GM06990 (cell line): ENCODE data around the gene LAMA5.

Experiments
- DNase-seq: peaks from one replicate; pipeline ENCODE4 v3.0.0-alpha.2; 2011; ENCODE audit not compliant: insufficient read length; ENCODE audit errors: extremely low read depth
- H3K27me3 ChIP-seq: replicated peaks from 2 replicates; pipeline ENCODE4 v1.6.0; 2011; ENCODE audit warnings: low read length; ENCODE audit not compliant: control insufficient read depth, insufficient read depth
- H3K36me3 ChIP-seq: 2 replicates; pipeline ENCODE4 v1.5.1; 2011; ENCODE audit warnings: low read length; ENCODE audit not compliant: control insufficient read depth, insufficient read depth
- H3K4me3 ChIP-seq: replicated peaks from 2 replicates; pipeline ENCODE4 v1.5.1; 2011; ENCODE audit warnings: low read depth, mild to moderate bottlenecking, control low read depth, low read length
- CTCF ChIP-seq: IDR thresholded peaks from 2 replicates; pipeline ENCODE4 v1.5.1; 2011; ENCODE audit warnings: low read length, control low read depth, mild to moderate bottlenecking, inconsistent platforms; ENCODE audit not compliant: insufficient read depth, poor library complexity, severe bottlenecking

Gene LAMA5

GRCh38 chr20:62323980-62324906 is 42.9 kb downstream of the LAMA5 start:
- Histone ChIP-seq H3K27me3 (no peaks in the 10 kb centered on the region), H3K36me3 (no peaks in the 10 kb centered on the region), H3K4me3 (no peak overlapping the region)
- no peak for DNase-seq
- TF ChIP-seq CTCF: no peak

GRCh38 chr20:62323146-62323979 is 43.7 kb downstream of the LAMA5 start:
- no peaks in the 10 kb centered on the region for H3K36me3 ChIP-seq
- no peaks in the 10 kb centered on the region for H3K27me3 ChIP-seq

GRCh38 chr20:62322492-62323041 is 44.5 kb downstream of the LAMA5 start:
- H3K36me3 ChIP-seq: no peaks in the 10 kb centered on the region
- no peak overlapping the region for H3K4me3 ChIP-seq
- no peaks in the 10 kb centered on the region for H3K27me3 ChIP-seq
- no peak for TF ChIP-seq CTCF
- no peak for DNase-seq

More at GRCh38 chr20:62323146-62323979, 43.7 kb downstream of the LAMA5 start:
- H3K4me3 ChIP-seq: no peak overlapping the region
- DNase-seq: no peak
- no peak for TF ChIP-seq CTCF

- TF ChIP-seq CTCF: no peak
- H3K36me3 ChIP-seq: no peaks in the 10 kb centered on the region
Observed at GRCh38 chr20:62321975-62322374, 45.1 kb downstream of the LAMA5 start.

GRCh38 chr20:62321521-62321948 is 45.6 kb downstream of the LAMA5 start:
- no peak for DNase-seq
- Histone ChIP-seq H3K36me3 (no peaks in the 10 kb centered on the region), H3K4me3 (no peak overlapping the region), H3K27me3 (no peaks in the 10 kb centered on the region)
- no peak for TF ChIP-seq CTCF

More at GRCh38 chr20:62321975-62322374, 45.1 kb downstream of the LAMA5 start:
- DNase-seq: no peak
- H3K4me3 ChIP-seq: no peak overlapping the region
- H3K27me3 ChIP-seq: no peaks in the 10 kb centered on the region
